ENCODE measurements around the gene SNAPC4.

GRCh38 chr9:136434580-136435169 is 34.7 kb upstream of the SNAPC4 start:
- TF ChIP-seq CTCF (IDR thresholded peaks at IDR 0.05): no peak
- no peak for TF ChIP-seq POLR2A (IDR thresholded peaks at IDR 0.05)
- no peak for TF ChIP-seq EP300 (IDR thresholded peaks at IDR 0.05; ENCODE audit: low read depth)

All from transverse colon (tissue), 3 donors.